AG10803 (cell line): ENCODE measurements around the gene MRPS18B.

ENCODE experiments used
- DNase-seq: peaks from one replicate; pipeline ENCODE4 v3.0.0; 2010; ENCODE audit warnings: low read depth
- H3K4me3 ChIP-seq: 2 replicates; pipeline ENCODE4 v1.5.1; 2011; ENCODE audit warnings: mild to moderate bottlenecking, low read length, control low read depth
- CTCF ChIP-seq: conservative IDR thresholded peaks from 2 replicates; pipeline ENCODE4 v1.5.1; 2011; ENCODE audit warnings: mild to moderate bottlenecking, low read length, control low read depth, inconsistent platforms

MRPS18B gene

GRCh38 chr6:30617565-30618269, at the start of gene MRPS18B:
Gene MRPS18B (plus strand): TSS chr6:30617840. CDS start chr6:30617866, 26 bp downstream.
- H3K4me3 ChIP-seq = peak within 1 kb of the TSS; percentile 98
- TF ChIP-seq CTCF = no peak

GRCh38 chr6:30568245-30568644, 49.4 kb upstream of the MRPS18B start:
- H3K4me3 ChIP-seq = no peak overlapping the region
- TF ChIP-seq CTCF = no peak
- DNase-seq = no peak

More at GRCh38 chr6:30617565-30618269, at the start of gene MRPS18B:
- peak; percentile 99 for DNase-seq

DNA sequence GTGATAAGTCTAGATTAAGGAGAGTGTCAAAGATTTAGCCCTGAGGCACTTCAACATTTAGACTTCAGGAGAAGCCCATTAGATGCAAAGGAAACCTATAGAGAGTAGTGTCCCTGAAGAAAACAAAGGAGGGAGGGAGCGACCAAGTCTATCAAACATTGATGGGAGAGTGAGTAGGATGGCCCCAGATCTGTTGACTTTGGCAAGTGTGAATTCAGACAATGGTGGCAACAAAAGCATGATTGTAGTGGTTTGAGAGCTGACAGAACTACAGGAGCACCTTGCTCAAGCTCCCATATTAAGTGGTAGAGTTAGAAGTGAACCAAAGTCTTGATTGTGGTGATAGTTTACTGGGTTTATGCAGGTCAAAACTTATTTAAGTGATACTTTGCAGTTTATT, 47.4 kb upstream of the MRPS18B start:
- no peak for DNase-seq
- peak overlapping the region; percentile 87 for H3K4me3 ChIP-seq
- no peak for TF ChIP-seq CTCF

DNA sequence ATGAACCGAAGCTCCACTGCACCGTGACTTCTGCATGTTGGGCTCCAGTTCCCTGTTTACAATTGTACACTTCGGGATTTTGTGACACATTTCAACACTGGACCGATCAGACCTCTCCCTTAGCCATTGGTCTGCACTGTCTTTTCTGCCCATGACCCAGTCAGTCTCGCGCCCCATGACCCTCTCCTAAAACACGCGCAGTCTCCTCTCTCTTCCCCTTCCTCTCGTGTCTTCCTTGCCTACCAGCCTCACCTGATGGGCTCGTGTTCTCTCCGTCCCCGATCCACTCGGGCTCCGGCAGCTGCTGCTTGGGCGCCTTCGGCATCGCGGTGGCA, 46.9 kb upstream of the MRPS18B start:
- no peak for TF ChIP-seq CTCF
- H3K4me3 ChIP-seq = peak overlapping the region; percentile 87
- peak; percentile 13 for DNase-seq

DNA sequence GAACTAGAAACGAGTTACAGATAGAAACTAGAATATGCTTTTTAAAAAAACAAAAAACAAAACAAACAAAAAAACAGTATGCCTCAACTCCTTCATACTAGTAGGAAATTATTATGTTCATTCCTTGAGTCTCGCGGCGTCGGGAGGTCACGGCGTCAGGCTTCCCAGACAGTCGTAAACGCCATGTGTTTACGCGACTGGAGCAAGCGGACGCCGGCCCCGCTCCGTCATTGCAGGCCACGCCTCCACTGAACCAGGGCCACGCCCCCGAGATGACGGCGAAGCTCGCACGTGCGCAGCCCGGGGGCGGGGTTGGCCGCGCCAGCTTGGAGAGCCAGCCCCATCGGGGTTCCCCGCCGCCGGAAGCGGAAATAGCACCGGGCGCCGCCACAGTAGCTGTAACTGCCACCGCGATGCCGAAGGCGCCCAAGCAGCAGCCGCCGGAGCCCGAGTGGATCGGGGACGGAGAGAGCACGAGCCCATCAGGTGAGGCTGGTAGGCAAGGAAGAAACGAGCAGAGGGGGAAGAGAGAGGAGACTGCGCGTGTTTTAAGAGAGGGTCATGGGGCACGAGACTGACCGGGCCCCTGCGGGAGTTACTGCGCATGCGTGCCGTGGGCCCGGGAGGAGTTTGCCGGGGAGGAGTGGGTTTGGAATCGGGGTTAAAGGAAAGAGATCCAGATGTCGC, 46.4 kb upstream of the MRPS18B start, which contains the start of gene ABCF1:
TSS of gene ABCF1 (plus strand) at position 368 of the 687 bp plus-strand sequence. CDS start at position 414, 46 bp downstream.
- no peak for TF ChIP-seq CTCF
- H3K4me3 ChIP-seq = peak within 1 kb of the TSS; percentile 98
- DNase-seq = peak; percentile 95

DNA sequence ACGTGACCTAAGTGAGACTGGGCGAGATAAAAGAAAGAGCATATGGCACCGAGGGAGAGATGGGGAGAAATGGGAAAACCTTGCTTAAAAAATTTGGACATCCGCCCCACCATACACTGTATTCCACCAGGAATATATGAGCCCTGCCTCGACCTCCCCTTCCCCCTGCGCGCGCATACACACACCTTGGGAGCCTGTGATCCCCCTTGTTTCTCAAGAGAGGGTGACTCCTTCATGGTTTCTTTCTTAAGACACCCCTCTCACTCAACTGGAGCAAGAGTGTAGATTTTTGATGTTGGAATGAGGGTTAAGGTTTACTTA, 45.9 kb upstream of the MRPS18B start:
- no peak for DNase-seq
- no peak for TF ChIP-seq CTCF
- H3K4me3 ChIP-seq = peak overlapping the region; percentile 98

DNA sequence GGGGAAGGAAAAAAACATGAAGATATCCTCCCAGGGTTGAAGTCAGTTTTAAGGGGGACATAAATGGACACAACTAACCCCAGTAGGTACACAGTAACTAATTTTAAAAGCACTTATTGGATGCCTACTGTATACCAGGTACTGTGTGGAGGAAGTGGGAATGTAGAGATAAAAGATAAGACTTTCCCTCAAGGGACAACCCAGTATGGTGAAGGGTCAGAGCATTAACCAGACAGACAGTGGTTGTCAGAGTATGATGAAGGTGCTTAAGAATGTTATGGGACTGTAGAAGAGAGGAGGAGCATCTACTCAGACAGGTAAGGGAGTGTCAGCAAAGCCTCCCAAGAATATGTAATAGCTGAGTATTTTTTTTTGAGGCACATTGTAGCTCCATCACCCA, 45.5 kb upstream of the MRPS18B start:
- H3K4me3 ChIP-seq = peak overlapping the region; percentile 98
- DNase-seq = no peak
- no peak for TF ChIP-seq CTCF
